Measurements from ENCODE around the gene TMEM132C. TPM values are rescaled to one million over a fixed set of nuclear protein-coding genes. Genes with fewer than 3 reads are reported as not detected.

TMEM132C gene
- total and polyA plus RNA-seq, 2 of the 8 experiments (the other 6 are each of a cell fraction or from before 2014, with no cell fraction given): 0.23 to 0.76 TPM

GRCh38 chr12:128267131-128267622 lies at the start of gene TMEM132C (continued):
- TF ChIP-seq EGR1 (IDR thresholded peaks at IDR 0.05; ENCODE audit: borderline replicate concordance, low read depth, low read length): no peak
- TF ChIP-seq ZNF274 (IDR thresholded peaks at IDR 0.05; ENCODE audit: borderline replicate concordance, extremely low read depth, low read length): no peak
- TF ChIP-seq BRCA1 (IDR thresholded peaks at IDR 0.05; ENCODE audit: low read depth, low read length): no peak
- TF ChIP-seq MAX (IDR thresholded peaks at IDR 0.05): no peak
- no peak for TF ChIP-seq SUZ12 (IDR thresholded peaks at IDR 0.05; ENCODE audit: low read length)
- TF ChIP-seq USF2 (IDR thresholded peaks at IDR 0.05; ENCODE audit: low read length): no peak
- no peak for TF ChIP-seq ATF3 (IDR thresholded peaks at IDR 0.05; ENCODE audit: insufficient read depth, low read depth, low read length)
